ENCODE results near the gene HSD17B12. TPM values are rescaled to one million over a fixed set of nuclear protein-coding genes. Genes with fewer than 3 reads are reported as not detected.
A peak's percentile ranks its signal among the peaks of the same experiment; 100 is the strongest.
"Not testable (repeated sequence)": the region's sequence is repeated elsewhere in the genome, so short reads cannot be mapped to it uniquely, and the experiment has no call there.

The HSD17B12 gene
- polyA plus RNA-seq, 3 donors = 13.3 to 35.5 (median 30.4) TPM

GRCh38 chr11:43681401-43681942, 934 bp downstream of the HSD17B12 start:
- peak in 1 of 3 donors; percentile 12 for DNase-seq
- peaks cover 2 to 14% (median 6%) of the 10 kb centered on the region in 7 donors for H3K9me3 Mint-ChIP-seq
- no CpG with 5 or more reads among the region's 12 CpGs for WGBS (ENCODE audit: insufficient coverage)

GRCh38 chr11:43682081-43682480, 1.5 kb downstream of the HSD17B12 start:
- peaks cover 2 to 14% (median 6%) of the 10 kb centered on the region in 7 donors for H3K9me3 Mint-ChIP-seq
- not testable (repeated sequence) for H2AFZ ChIP-seq (ENCODE audit: insufficient read depth, low read depth, low read length, poor library complexity, severe bottlenecking); H3K9me3 ChIP-seq (replicated peaks in 1 of 2; ENCODE audit: control insufficient read depth in 1 of 2, insufficient read depth in 1 of 2, low read length in 2 of 2); H4K20me1 ChIP-seq (ENCODE audit: insufficient read depth, low read length); H3K27me3 ChIP-seq (ENCODE audit: control insufficient read depth in 2 of 2, insufficient read depth in 2 of 2, low read length in 2 of 2); H3K36me3 ChIP-seq (replicated peaks in 1 of 2; ENCODE audit: control insufficient read depth in 1 of 2, insufficient read depth in 2 of 2, low read length in 2 of 2); H3K27me3 Mint-ChIP-seq (ENCODE audit: low read depth in 3 of 3); H3K9ac ChIP-seq (ENCODE audit: insufficient read depth, low read length, poor library complexity, severe bottlenecking)
- H3K36me3 Mint-ChIP-seq = peaks cover 18 to 23% of the 10 kb centered on the region in 2 donors
- intact Hi-C loops (cut with micrococcal nuclease) = loop anchor here in 1 of 2 donors (5.0 to 10.0 kb wide), 3 partner anchors 40 to 183 kb away; no protein-coding TSS in a partner anchor
- 50% methylated on average over 2 of the region's 11 CpGs for WGBS (ENCODE audit: insufficient coverage)
- H3K4me2 ChIP-seq (replicated peaks; ENCODE audit: extremely low read depth, low read length, poor library complexity, severe bottlenecking) = peak overlapping the region; percentile 88
- H3K4me3 Mint-ChIP-seq = peak overlapping the region; percentile 91 to 93
- peaks cover 46% of the 10 kb centered on the region for H3K79me2 ChIP-seq (ENCODE audit: insufficient read depth, low read length)
- peak overlapping the region in 2 of 3 experiments; percentile 57 to 85 for H3K4me3 ChIP-seq (replicated peaks in 1 of 3; ENCODE audit: low read depth in 2 of 3, low read length in 3 of 3)
- H3K27ac ChIP-seq (ENCODE audit: low read depth in 1 of 2, low read length in 2 of 2) = peak overlapping the region in 1 of 2 donors; percentile 96
- DNase-seq = peak; percentile 62 to 65 (median 65)
- H3K4me1 Mint-ChIP-seq = peaks cover 53% of the 10 kb centered on the region
- H3K27ac Mint-ChIP-seq = peak overlapping the region; percentile 92 to 99 (median 96)
- peaks cover 22 to 32% of the 10 kb centered on the region in 2 donors for H3K4me1 ChIP-seq (ENCODE audit: control insufficient read depth in 1 of 2, insufficient read depth in 2 of 2, low read length in 2 of 2)

More at GRCh38 chr11:43681401-43681942, 934 bp downstream of the HSD17B12 start:
- H3K9ac ChIP-seq (ENCODE audit: insufficient read depth, low read length, poor library complexity, severe bottlenecking) = peak overlapping the region; percentile 95
- peaks cover 21 to 25% of the 10 kb centered on the region in 2 donors for H3K4me1 ChIP-seq (ENCODE audit: control insufficient read depth in 1 of 2, insufficient read depth in 2 of 2, low read length in 2 of 2)
- Mint-ChIP-seq H3K4me3 (peak overlapping the region; percentile 91 to 93), H3K36me3 (peaks cover 18 to 23% of the 10 kb centered on the region in 2 donors), H3K27ac (peak overlapping the region; percentile 95 to 99 (median 97)), H3K27me3 (ENCODE audit: low read depth in 3 of 3) (peaks cover 0 to 5% (median 5%) of the 10 kb centered on the region in 3 donors), H3K4me1 (peaks cover 47% of the 10 kb centered on the region)
- H3K4me2 ChIP-seq (replicated peaks; ENCODE audit: extremely low read depth, low read length, poor library complexity, severe bottlenecking) = peak overlapping the region; percentile 88
- H3K4me3 ChIP-seq (replicated peaks in 1 of 3; ENCODE audit: low read depth in 2 of 3, low read length in 3 of 3) = peak overlapping the region; percentile 57 to 85 (median 85)
- H4K20me1 ChIP-seq (ENCODE audit: insufficient read depth, low read length) = no peaks in the 10 kb centered on the region
- H2AFZ ChIP-seq (ENCODE audit: insufficient read depth, low read depth, low read length, poor library complexity, severe bottlenecking) = peak overlapping the region; percentile 74
- no peaks in the 10 kb centered on the region for H3K27me3 ChIP-seq (ENCODE audit: control insufficient read depth in 2 of 2, insufficient read depth in 2 of 2, low read length in 2 of 2)
- H3K79me2 ChIP-seq (ENCODE audit: insufficient read depth, low read length) = peaks cover 43% of the 10 kb centered on the region
- peak overlapping the region; percentile 95 to 96 for H3K27ac ChIP-seq (ENCODE audit: low read depth in 1 of 2, low read length in 2 of 2)
- intact Hi-C loops (cut with micrococcal nuclease) = loop anchor here (2.0 to 10.0 kb wide), 5 partner anchors 37 to 321 kb away; no protein-coding TSS in a partner anchor
- H3K9me3 ChIP-seq (replicated peaks in 1 of 2; ENCODE audit: control insufficient read depth in 1 of 2, insufficient read depth in 1 of 2, low read length in 2 of 2) = no peaks in the 10 kb centered on the region
- H3K36me3 ChIP-seq (replicated peaks in 1 of 2; ENCODE audit: control insufficient read depth in 1 of 2, insufficient read depth in 2 of 2, low read length in 2 of 2) = no peaks in the 10 kb centered on the region
- no peak for TF ChIP-seq CTCF (IDR thresholded peaks at IDR 0.05)
